K562 (cell line): ENCODE measurements around the gene ZNF655. TPM values are rescaled to one million over a fixed set of nuclear protein-coding genes. Genes with fewer than 3 reads are reported as not detected.

Source experiments
- ARID2 ChIP-seq: fragments of 450-650 bp; IDR thresholded peaks from 2 replicates; pipeline ENCODE4 v1.6.1; 2017; ENCODE audit warnings: antibody characterized with exemption, mild to moderate bottlenecking
- ATF2 ChIP-seq: sonication (generic); formaldehyde crosslinking; IDR thresholded peaks from 2 replicates; pipeline ENCODE4 v1.8.1; 2022; ENCODE audit warnings: missing genetic modification reagents
- BCOR ChIP-seq: fragments of 450-650 bp; IDR thresholded peaks from 2 replicates; pipeline ENCODE4 v1.6.1; 2016
- CBX8 ChIP-seq: fragments of 200-600 bp; sonication (generic); IDR thresholded peaks from 2 replicates; pipeline ENCODE4 v1.6.1; 2012; ENCODE audit warnings: borderline replicate concordance, mixed run types, low read depth, mild to moderate bottlenecking, moderate library complexity, mixed read lengths, low read length, control low read depth, inconsistent platforms; ENCODE audit not compliant: poor library complexity, severe bottlenecking; ENCODE audit errors: extremely low read depth
- DACH1 ChIP-seq: fragments of 450-650 bp; IDR thresholded peaks from 2 replicates; pipeline ENCODE4 v1.6.1; 2018; ENCODE audit not compliant: partially characterized antibody
- EP300 ChIP-seq: IDR thresholded peaks from 2 replicates; pipeline ENCODE4 v1.6.1; 2012; ENCODE audit warnings: low read length, improper control_type of control experiment
- GATA2 ChIP-seq: sonication (generic); formaldehyde crosslinking; IDR thresholded peaks from 2 replicates; pipeline ENCODE4 v1.4.0; 2020; ENCODE audit warnings: mild to moderate bottlenecking, missing genetic modification reagents
- KDM1A ChIP-seq, 2 experiments: fragments of 450-650 bp; IDR thresholded peaks; 2 replicates each; pipeline ENCODE4 v1.6.1; 2016; ENCODE audit warnings: mild to moderate bottlenecking in 2 of 2
- KDM2B ChIP-seq: fragments of 250-450 bp; sonication (Bioruptor Pico); IDR thresholded peaks from 2 replicates; pipeline ENCODE4 v1.8.0; 2021; ENCODE audit warnings: mild to moderate bottlenecking, moderate library complexity
- MIER1 ChIP-seq: fragments of 450-650 bp; IDR thresholded peaks from 2 replicates; pipeline ENCODE4 v1.6.1; 2016; ENCODE audit warnings: antibody characterized with exemption, mild to moderate bottlenecking, low read depth
- NCOA4 ChIP-seq: fragments of 450-650 bp; IDR thresholded peaks from 2 replicates; pipeline ENCODE4 v1.6.1; 2018; ENCODE audit warnings: mild to moderate bottlenecking; ENCODE audit not compliant: partially characterized antibody
- NUFIP1 ChIP-seq: fragments of 450-650 bp; IDR thresholded peaks from 2 replicates; pipeline ENCODE4 v1.6.1; 2018; ENCODE audit not compliant: partially characterized antibody
- RAD21 ChIP-seq, 2 experiments: fragments of 250-450 bp in 1 of 2; fragments of 450-650 bp in 1 of 2; sonication (Bioruptor Pico) in 1 of 2; formaldehyde crosslinking in 1 of 2; IDR thresholded peaks in 1 of 2; conservative IDR thresholded peaks in 1 of 2; 2 replicates each; pipeline versions ENCODE4 v1.4.0 to v1.8.0; 2020 to 2022; ENCODE audit warnings: mild to moderate bottlenecking in 2 of 2, moderate library complexity in 1 of 2
- SAP30 ChIP-seq: fragments of 200-600 bp; sonication (generic); IDR thresholded peaks from 2 replicates; pipeline ENCODE4 v1.6.1; 2012; ENCODE audit warnings: borderline replicate concordance, low read depth, mild to moderate bottlenecking, moderate library complexity, low read length, control low read depth, inconsistent platforms; ENCODE audit not compliant: insufficient read depth, poor library complexity, severe bottlenecking
- SRF ChIP-seq, 2 experiments: fragments of 250-450, 450-650 bp in 1 of 2; sonication (Bioruptor Pico) in 1 of 2; sonication (generic) in 1 of 2; formaldehyde crosslinking; IDR thresholded peaks; 2 replicates each; pipeline versions ENCODE4 v1.5.0 to v1.5.1; 2020 to 2022; ENCODE audit warnings: mild to moderate bottlenecking in 1 of 2, missing genetic modification reagents in 1 of 2
- TEAD1 ChIP-seq, 2 experiments: fragments of 450-650 bp in 1 of 2; sonication (generic) in 1 of 2; formaldehyde crosslinking; IDR thresholded peaks; 2 replicates each; pipeline versions ENCODE4 v1.4.0 to v1.8.0; 2020 to 2022; ENCODE audit warnings: mild to moderate bottlenecking in 2 of 2, missing genetic modification reagents in 1 of 2
- U2AF1 ChIP-seq: fragments of 200-400 bp; formaldehyde crosslinking; optimal IDR thresholded peaks from 2 replicates; pipeline ENCODE3; 2017; ENCODE audit warnings: mild to moderate bottlenecking, low read depth, low read length, moderate library complexity
- ZBED1 ChIP-seq: IDR thresholded peaks from 2 replicates; pipeline ENCODE4 v1.6.1; 2014
- ZBTB8A ChIP-seq: fragments of 450-650 bp; IDR thresholded peaks from 2 replicates; pipeline ENCODE4 v1.6.1; 2018; ENCODE audit warnings: mild to moderate bottlenecking, moderate library complexity; ENCODE audit not compliant: partially characterized antibody
- ZNF12 ChIP-seq: sonication (generic); formaldehyde crosslinking; IDR thresholded peaks from 2 replicates; pipeline ENCODE4 v1.4.0; 2020; ENCODE audit warnings: mild to moderate bottlenecking, missing genetic modification reagents
- ZNF41 ChIP-seq: fragments of 250-450 bp; sonication (Bioruptor Pico); conservative IDR thresholded peaks from 2 replicates; pipeline ENCODE4 v1.4.0; 2020; ENCODE audit warnings: mild to moderate bottlenecking
- ZNF609 ChIP-seq: sonication (generic); formaldehyde crosslinking; IDR thresholded peaks from 2 replicates; pipeline ENCODE4 v1.8.1; 2023; ENCODE audit warnings: missing genetic modification reagents, mild to moderate bottlenecking, borderline replicate concordance
- polyA plus RNA-seq, 8 experiments: library from polyadenylated mRNA; depleted of rRNA in 4 of 8; stranded (reverse) in 5 of 8; unstranded in 3 of 8; fragments of >200 nt; fragmentation: Nextera tagmentation in 2 of 8; fragmentation: Illumina TruSeq in 1 of 8; extraction: Ambion mirVana in 2 of 8; extraction: Trizol in 1 of 8; gene quantifications; 2 replicates each; pipeline versions ENCODE4 v1.2.1 to v1.2.3, GENCODE V29; 2011 to 2014; ENCODE audit warnings: inconsistent platforms in 1 of 8, missing spikeins in 1 of 8
- total RNA-seq, 7 experiments: library from RNA; depleted of rRNA in 6 of 7; stranded (reverse); fragments of >200 nt in 6 of 7; fragmentation: Illumina TruSeq in 2 of 7; extraction: Trizol in 2 of 7; gene quantifications; 2 replicates each; pipeline versions ENCODE4 v1.2.1 to v1.2.3, GENCODE V29; 2011 to 2021; ENCODE audit warnings: low replicate concordance in 1 of 7

ZNF655 gene
- total and polyA plus RNA-seq, 9 of the 15 experiments (the other 6 are each of a cell fraction or from before 2014, with no cell fraction given), result 25.7 to 130 (median 95.2) TPM

GRCh38 chr7:99558306-99559174 lies at the start of gene ZNF655 (continued):
- no peak for TF ChIP-seq ZNF12 (CRISPR knock-in tag)
- peak; percentile 65 for TF ChIP-seq U2AF1
- TF ChIP-seq MIER1, result peak; percentile 20; the same call in 1 of the 2 replicates
- TF ChIP-seq ATF2, result no peak
- no peak for TF ChIP-seq CBX8
- no peak; a peak in 1 of 4 replicates for TF ChIP-seq RAD21 (CRISPR knock-in tag; conservative IDR thresholded peaks at IDR 0.05 in 1 of 2, IDR thresholded peaks at IDR 0.05 in 1 of 2)
- no peak for TF ChIP-seq NUFIP1
- peak; percentile 25; the same call in 1 of the 2 replicates for TF ChIP-seq EP300
- peak; percentile 76; the same call in 1 of the 2 replicates for TF ChIP-seq ZNF609 (CRISPR knock-in tag)
- TF ChIP-seq TEAD1 (CRISPR knock-in tag; IDR thresholded peaks at IDR 0.05), result peak; percentile 15 to 70; a peak in 3 of 4 replicates
- no peak for TF ChIP-seq KDM1A (IDR thresholded peaks at IDR 0.05)
- no peak for TF ChIP-seq KDM2B (CRISPR knock-in tag)
- TF ChIP-seq SRF (CRISPR knock-in tag; IDR thresholded peaks at IDR 0.05), result no peak
- TF ChIP-seq ZNF41, result no peak
- no peak for TF ChIP-seq DACH1
- TF ChIP-seq BCOR, result no peak
- peak; percentile 45 for TF ChIP-seq SAP30
- no peak for TF ChIP-seq ZBTB8A
- TF ChIP-seq ARID2, result no peak
- TF ChIP-seq GATA2 (CRISPR knock-in tag), result no peak; the same call in 1 of the 2 replicates
- no peak for TF ChIP-seq NCOA4
- TF ChIP-seq ZBED1, result peak; percentile 79; the same call in 1 of the 2 replicates
